ENCODE measurements around the gene LCORL. TPM values are rescaled to one million over a fixed set of nuclear protein-coding genes. Genes with fewer than 3 reads are reported as not detected.
A peak's percentile ranks its signal among the peaks of the same experiment; 100 is the strongest.

Gene LCORL
- total RNA-seq, 1 donor from 2014 or later = 10.3 TPM

- H2AFZ ChIP-seq (ENCODE audit: low read depth, low read length) = no peak overlapping the region
- H3K4me3 Mint-ChIP-seq (ENCODE audit: unreplicated experiment) = no peak overlapping the region
- no peaks in the 10 kb centered on the region for H3K36me3 ChIP-seq (ENCODE audit: insufficient read depth, low read length)
- H3K9me3 ChIP-seq (ENCODE audit: insufficient read depth, low read depth, low read length) = no peaks in the 10 kb centered on the region
- TF ChIP-seq, protein P1, sequence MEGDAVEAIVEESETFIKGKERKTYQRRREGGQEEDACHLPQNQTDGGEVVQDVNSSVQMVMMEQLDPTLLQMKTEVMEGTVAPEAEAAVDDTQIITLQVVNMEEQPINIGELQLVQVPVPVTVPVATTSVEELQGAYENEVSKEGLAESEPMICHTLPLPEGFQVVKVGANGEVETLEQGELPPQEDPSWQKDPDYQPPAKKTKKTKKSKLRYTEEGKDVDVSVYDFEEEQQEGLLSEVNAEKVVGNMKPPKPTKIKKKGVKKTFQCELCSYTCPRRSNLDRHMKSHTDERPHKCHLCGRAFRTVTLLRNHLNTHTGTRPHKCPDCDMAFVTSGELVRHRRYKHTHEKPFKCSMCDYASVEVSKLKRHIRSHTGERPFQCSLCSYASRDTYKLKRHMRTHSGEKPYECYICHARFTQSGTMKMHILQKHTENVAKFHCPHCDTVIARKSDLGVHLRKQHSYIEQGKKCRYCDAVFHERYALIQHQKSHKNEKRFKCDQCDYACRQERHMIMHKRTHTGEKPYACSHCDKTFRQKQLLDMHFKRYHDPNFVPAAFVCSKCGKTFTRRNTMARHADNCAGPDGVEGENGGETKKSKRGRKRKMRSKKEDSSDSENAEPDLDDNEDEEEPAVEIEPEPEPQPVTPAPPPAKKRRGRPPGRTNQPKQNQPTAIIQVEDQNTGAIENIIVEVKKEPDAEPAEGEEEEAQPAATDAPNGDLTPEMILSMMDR (IDR thresholded peaks at IDR 0.05; ENCODE audit: insufficient read depth, low read depth, low read length) = no peak
- H3K9ac ChIP-seq (ENCODE audit: low read length) = no peak overlapping the region
- H3K4me1 ChIP-seq (ENCODE audit: insufficient read depth, low read length) = no peaks in the 10 kb centered on the region
- no peaks in the 10 kb centered on the region for H3K27me3 ChIP-seq (ENCODE audit: insufficient read depth, low read length)
- H3K27ac Mint-ChIP-seq (ENCODE audit: unreplicated experiment) = no peak overlapping the region
- H4K20me1 ChIP-seq (ENCODE audit: insufficient read depth, low read length) = no peaks in the 10 kb centered on the region
- no peak for FAIRE-seq
- H3K9me3 Mint-ChIP-seq (ENCODE audit: unreplicated experiment) = peaks cover 1% of the 10 kb centered on the region
- no peak for DNase-seq (ENCODE audit: low read depth)
- H3K36me3 Mint-ChIP-seq (ENCODE audit: low read depth, unreplicated experiment) = peaks cover 2% of the 10 kb centered on the region
- peaks cover 3% of the 10 kb centered on the region for H3K79me2 ChIP-seq (ENCODE audit: insufficient read depth, low read length)
- no peak overlapping the region for H3K4me2 ChIP-seq (ENCODE audit: low read length)
- no peaks in the 10 kb centered on the region for H3K27me3 Mint-ChIP-seq (ENCODE audit: low read depth, unreplicated experiment)
- H3K27ac ChIP-seq (ENCODE audit: low read depth, low read length) = no peak overlapping the region
- no peak overlapping the region for H3K4me3 ChIP-seq (ENCODE audit: insufficient read depth, low read depth, low read length)
- peaks cover 10% of the 10 kb centered on the region for H3K4me1 Mint-ChIP-seq (ENCODE audit: low read depth, unreplicated experiment)
Measured at GRCh38 chr4:17961249-17961648, 60.3 kb downstream of the LCORL start.

DNA sequence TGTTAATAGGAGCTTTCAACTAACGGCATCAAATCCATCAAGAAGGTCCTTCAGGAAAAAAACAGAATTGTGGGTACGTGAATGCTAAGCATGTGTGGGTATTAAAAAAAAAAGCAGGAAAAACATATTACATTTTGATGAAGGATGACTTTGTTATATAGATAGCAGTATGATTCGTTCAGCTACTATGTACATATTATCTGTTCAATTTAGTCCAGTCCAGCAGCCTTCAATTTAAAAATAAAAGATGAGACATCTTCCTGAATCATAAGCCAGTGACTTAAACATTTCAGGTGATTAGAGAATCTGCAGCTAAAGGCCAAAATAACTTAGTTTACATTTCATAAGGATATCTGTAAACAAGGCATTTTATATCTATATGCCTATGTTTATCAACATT, 63.4 kb downstream of the LCORL start:
- no peak overlapping the region for H3K27ac Mint-ChIP-seq (ENCODE audit: unreplicated experiment)
- TF ChIP-seq EZH2 (IDR thresholded peaks at IDR 0.05; ENCODE audit: insufficient read depth, low read length) = no peak
- TF ChIP-seq, protein P1 (IDR thresholded peaks at IDR 0.05; ENCODE audit: insufficient read depth, low read depth, low read length) = no peak
- peak; percentile 4 for DNase-seq (ENCODE audit: low read depth)

GRCh38 chr4:17957688-17958087, 63.9 kb downstream of the LCORL start:
- no peak overlapping the region for H2AFZ ChIP-seq (ENCODE audit: low read depth, low read length)
- DNase-seq (ENCODE audit: low read depth) = peak; percentile 30
- TF ChIP-seq, protein P1 (IDR thresholded peaks at IDR 0.05; ENCODE audit: insufficient read depth, low read depth, low read length) = no peak
- TF ChIP-seq EZH2 (IDR thresholded peaks at IDR 0.05; ENCODE audit: insufficient read depth, low read length) = no peak
- H3K27me3 Mint-ChIP-seq (ENCODE audit: low read depth, unreplicated experiment) = no peaks in the 10 kb centered on the region
- no peak for FAIRE-seq
- H3K9me3 ChIP-seq (ENCODE audit: insufficient read depth, low read depth, low read length) = no peaks in the 10 kb centered on the region
- H3K27ac ChIP-seq (ENCODE audit: low read depth, low read length) = no peak overlapping the region
- peaks cover 10% of the 10 kb centered on the region for H3K4me1 Mint-ChIP-seq (ENCODE audit: low read depth, unreplicated experiment)
- no peaks in the 10 kb centered on the region for H3K4me1 ChIP-seq (ENCODE audit: insufficient read depth, low read length)
- H3K36me3 Mint-ChIP-seq (ENCODE audit: low read depth, unreplicated experiment) = peaks cover 5% of the 10 kb centered on the region
- no peak overlapping the region for H3K4me2 ChIP-seq (ENCODE audit: low read length)
- H3K9me3 Mint-ChIP-seq (ENCODE audit: unreplicated experiment) = peaks cover 1% of the 10 kb centered on the region
- H3K79me2 ChIP-seq (ENCODE audit: insufficient read depth, low read length) = no peaks in the 10 kb centered on the region
- no peak overlapping the region for H3K4me3 Mint-ChIP-seq (ENCODE audit: unreplicated experiment)
- no peaks in the 10 kb centered on the region for H3K36me3 ChIP-seq (ENCODE audit: insufficient read depth, low read length)
- H3K27ac Mint-ChIP-seq (ENCODE audit: unreplicated experiment) = no peak overlapping the region
- no peak overlapping the region for H3K9ac ChIP-seq (ENCODE audit: low read length)
- H3K4me3 ChIP-seq (ENCODE audit: insufficient read depth, low read depth, low read length) = no peak overlapping the region
- H3K27me3 ChIP-seq (ENCODE audit: insufficient read depth, low read length) = no peaks in the 10 kb centered on the region
- H4K20me1 ChIP-seq (ENCODE audit: insufficient read depth, low read length) = no peaks in the 10 kb centered on the region

More for the DNA sequence above, 63.4 kb downstream of the LCORL start:
- Histone ChIP-seq H3K4me1 (ENCODE audit: insufficient read depth, low read length) (no peaks in the 10 kb centered on the region), H4K20me1 (ENCODE audit: insufficient read depth, low read length) (no peaks in the 10 kb centered on the region), H3K4me2 (ENCODE audit: low read length) (no peak overlapping the region), H2AFZ (ENCODE audit: low read depth, low read length) (no peak overlapping the region), H3K4me3 (ENCODE audit: insufficient read depth, low read depth, low read length) (no peak overlapping the region), H3K27me3 (ENCODE audit: insufficient read depth, low read length) (no peaks in the 10 kb centered on the region), H3K9me3 (ENCODE audit: insufficient read depth, low read depth, low read length) (no peaks in the 10 kb centered on the region), H3K36me3 (ENCODE audit: insufficient read depth, low read length) (no peaks in the 10 kb centered on the region), H3K27ac (ENCODE audit: low read depth, low read length) (no peak overlapping the region), H3K79me2 (ENCODE audit: insufficient read depth, low read length) (no peaks in the 10 kb centered on the region), H3K9ac (ENCODE audit: low read length) (no peak overlapping the region)
- FAIRE-seq = no peak
- Mint-ChIP-seq H3K9me3 (ENCODE audit: unreplicated experiment) (peaks cover 1% of the 10 kb centered on the region), H3K27me3 (ENCODE audit: low read depth, unreplicated experiment) (no peaks in the 10 kb centered on the region), H3K4me3 (ENCODE audit: unreplicated experiment) (no peak overlapping the region), H3K4me1 (ENCODE audit: low read depth, unreplicated experiment) (peaks cover 10% of the 10 kb centered on the region), H3K36me3 (ENCODE audit: low read depth, unreplicated experiment) (peaks cover 4% of the 10 kb centered on the region)
